ENCODE results near the gene ANO9.

The ANO9 gene

DNA sequence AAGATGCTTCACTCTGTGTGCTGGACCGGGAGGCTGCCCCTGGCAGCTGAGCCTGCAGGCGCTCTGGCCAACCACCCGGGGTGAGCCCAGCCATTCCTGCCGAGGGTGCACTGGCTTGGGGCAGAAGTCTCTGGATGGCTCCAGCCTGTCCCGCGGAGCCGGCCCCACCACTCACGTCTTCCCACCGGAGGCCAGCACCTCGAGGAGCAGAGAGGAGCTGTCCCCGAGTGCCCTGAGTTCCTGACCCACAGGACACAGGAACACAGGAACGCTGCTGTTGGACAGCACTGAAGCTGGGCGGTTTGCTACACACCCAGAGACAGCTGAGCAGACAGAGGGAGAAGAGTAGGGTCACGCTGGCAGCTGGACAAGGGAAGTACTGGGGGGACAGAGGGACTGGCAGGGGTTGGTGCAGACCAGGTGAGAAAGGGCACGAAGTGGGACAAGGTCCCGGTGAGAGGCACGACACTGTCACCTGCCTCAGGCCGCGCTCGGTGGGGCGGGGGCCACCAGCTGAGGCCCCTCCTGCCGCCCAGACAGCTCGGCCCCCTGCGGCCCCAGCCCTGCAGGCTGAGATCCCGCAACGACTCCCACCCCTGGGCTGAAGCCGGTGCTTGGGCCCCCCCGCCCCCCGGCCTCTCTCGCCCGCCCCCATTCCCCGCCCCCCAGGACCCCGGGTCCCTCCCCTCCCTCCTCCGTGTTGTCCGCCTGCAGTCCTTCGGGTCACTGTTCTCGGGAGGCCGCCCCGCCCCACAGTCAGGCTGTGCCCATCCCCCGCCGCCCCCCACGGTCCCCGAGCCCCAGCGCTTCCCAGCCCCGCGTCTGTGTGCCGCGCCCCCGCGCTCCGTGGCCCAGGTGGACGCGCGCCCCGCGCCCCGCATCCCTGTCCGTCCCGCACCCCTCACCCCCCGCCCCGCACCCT is 73.1 kb downstream of the ANO9 start:
- peak; percentile 31 for DNase-seq (ENCODE audit: low spot score)

DNA sequence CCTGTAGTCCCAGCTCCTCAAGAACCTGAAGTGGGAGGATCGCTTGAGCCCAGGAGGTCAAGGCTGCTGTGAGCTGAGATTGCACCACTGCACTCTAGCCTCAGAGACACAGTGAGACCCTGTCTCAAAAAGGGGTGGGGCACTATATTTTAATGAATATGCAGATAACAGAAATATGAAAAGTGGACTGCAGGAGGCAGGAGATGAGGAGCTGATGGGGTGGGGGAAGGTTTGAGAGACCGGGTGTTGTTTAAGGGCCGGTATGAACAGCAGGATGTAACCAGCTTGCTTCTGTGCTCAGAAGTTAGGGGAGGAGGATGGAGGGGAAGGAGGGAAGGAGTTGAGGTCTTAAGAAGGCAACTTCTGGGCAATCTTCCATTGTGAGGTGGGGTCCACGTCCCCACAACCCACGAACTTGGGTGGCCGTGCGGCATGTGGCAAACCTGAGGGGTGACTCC is 73.8 kb downstream of the ANO9 start:
- no peak for DNase-seq (ENCODE audit: low spot score)
